Caco-2 (cell line): ENCODE data around the gene PACS2. TPM values are rescaled to one million over a fixed set of nuclear protein-coding genes. Genes with fewer than 3 reads are reported as not detected.

ENCODE experiments used
- BruUV-seq: library from RNA; stranded (reverse); fragments of 400-500 nt; replicated peaks from 2 replicates; lab custom pipeline; 2021; lab: Mats Ljungman, UMichigan
- CTCF ChIA-PET: fragments of 300-600 bp; sonication (Branson Sonifier 250); formaldehyde crosslinking; loops from one replicate; lab custom pipeline; 2022; ENCODE audit warnings: antibody characterized with exemption; lab: Charles Lee
- POLR2A ChIA-PET: fragments of 300-600 bp; sonication (Branson Sonifier 250); formaldehyde crosslinking; loops from one replicate; lab custom pipeline; 2022; ENCODE audit warnings: antibody characterized with exemption; lab: Charles Lee
- DNase-seq, 2 experiments: peaks; one replicate each; pipeline versions ENCODE4 v3.0.0 to v3.0.0-alpha.2; 2020 to 2022
- H3K27me3 ChIP-seq: replicated peaks from 2 replicates; pipeline ENCODE4 v1.6.0; 2011; ENCODE audit warnings: low read length; ENCODE audit not compliant: control insufficient read depth, insufficient read depth
- H3K36me3 ChIP-seq: 2 replicates; pipeline ENCODE4 v1.5.1; 2011; ENCODE audit warnings: low read length; ENCODE audit not compliant: control insufficient read depth, insufficient read depth
- H3K4me1 ChIP-seq: fragments of 250-450 bp; sonication (Bioruptor Pico); 2 replicates; pipeline ENCODE4 v1.5.1; 2020; ENCODE audit warnings: mild to moderate bottlenecking
- H3K4me3 ChIP-seq: 2 replicates; pipeline ENCODE4 v1.5.1; 2011; ENCODE audit warnings: low read depth, mild to moderate bottlenecking, control low read depth, low read length
- H3K9me3 ChIP-seq: fragments of 250-450 bp; sonication (Bioruptor Pico); 2 replicates; pipeline ENCODE4 v1.5.1; 2020; ENCODE audit warnings: mild to moderate bottlenecking, moderate library complexity
- H3K27ac Mint-ChIP-seq: one replicate; pipeline ENCODE4 v1.8.0; 2022; ENCODE audit warnings: mixed read lengths; ENCODE audit not compliant: unreplicated experiment
- H3K27me3 Mint-ChIP-seq: one replicate; pipeline ENCODE4 v1.8.0; 2022; ENCODE audit warnings: mixed read lengths; ENCODE audit not compliant: insufficient read depth, unreplicated experiment
- H3K36me3 Mint-ChIP-seq: one replicate; pipeline ENCODE4 v1.8.0; 2022; ENCODE audit warnings: mild to moderate bottlenecking, mixed read lengths; ENCODE audit not compliant: insufficient read depth, unreplicated experiment
- H3K4me1 Mint-ChIP-seq: one replicate; pipeline ENCODE4 v1.8.0; 2022; ENCODE audit warnings: low read depth, mixed read lengths; ENCODE audit not compliant: unreplicated experiment
- H3K4me3 Mint-ChIP-seq: one replicate; pipeline ENCODE4 v1.8.0; 2022; ENCODE audit warnings: mild to moderate bottlenecking, moderate library complexity, mixed read lengths; ENCODE audit not compliant: unreplicated experiment
- H3K9me3 Mint-ChIP-seq: one replicate; pipeline ENCODE4 v1.8.0; 2022; ENCODE audit warnings: mixed read lengths; ENCODE audit not compliant: unreplicated experiment
- CTCF ChIP-seq, 2 experiments: fragments of 200-600 bp in 1 of 2; IDR thresholded peaks; 1 replicate in 1 of 2; 2 replicates in 1 of 2; pipeline versions ENCODE4 v1.5.1 to v1.8.0; 2011 to 2022; ENCODE audit warnings: antibody characterized with exemption in 1 of 2, control low read depth in 1 of 2, inconsistent platforms in 1 of 2, low read depth in 1 of 2, low read length in 1 of 2, mild to moderate bottlenecking in 1 of 2, moderate library complexity in 1 of 2; ENCODE audit not compliant: insufficient read depth in 1 of 2, severe bottlenecking in 1 of 2, unreplicated experiment in 1 of 2
- intact Hi-C: fragments of 100-400 bp; cut with micrococcal nuclease; formaldehyde crosslinking; loops from one replicate; pipeline ENCODE4 v1.10.0; 2022; ENCODE audit not compliant: unreplicated experiment
- total RNA-seq: library from RNA; stranded (reverse); gene quantifications from 2 replicates; pipeline ENCODE4 v1.2.3, GENCODE V29; 2022

PACS2 gene
- total RNA-seq, 1 experiment from 2014 or later, result 58.1 TPM

GRCh38 chr14:105283028-105283427 is 31.5 kb upstream of the PACS2 start:
- Mint-ChIP-seq H3K27me3 (no peaks in the 10 kb centered on the region), H3K27ac (no peak overlapping the region), H3K36me3 (peaks cover 7% of the 10 kb centered on the region), H3K9me3 (no peaks in the 10 kb centered on the region), H3K4me1 (no peaks in the 10 kb centered on the region), H3K4me3 (no peak overlapping the region)
- no TSS peak for BruUV-seq
- intact Hi-C loops, result no loop called here
- H3K9me3 ChIP-seq, result no peaks in the 10 kb centered on the region
- no peak for TF ChIP-seq CTCF (IDR thresholded peaks at IDR 0.05; ENCODE audit: insufficient read depth in 1 of 2, low read depth in 1 of 2, low read length in 1 of 2, severe bottlenecking in 1 of 2, unreplicated experiment in 1 of 2)
- no peak for DNase-seq
- H3K27me3 ChIP-seq, result no peaks in the 10 kb centered on the region
- no peaks in the 10 kb centered on the region for H3K4me1 ChIP-seq
- ChIA-PET POLR2A (no interaction called here), CTCF (interaction anchor here (0.6 to 0.7 kb wide), 3 partner anchors 31 to 231 kb away, joined by 3 to 4 read pairs (median 3); no protein-coding TSS in a partner anchor)
- no peak overlapping the region for H3K4me3 ChIP-seq
- no peaks in the 10 kb centered on the region for H3K36me3 ChIP-seq

GRCh38 chr14:105283899-105284298 is 30.6 kb upstream of the PACS2 start:
- no peaks in the 10 kb centered on the region for H3K4me1 ChIP-seq
- H3K27ac Mint-ChIP-seq, result no peak overlapping the region

GRCh38 chr14:105285174-105285573 is 29.4 kb upstream of the PACS2 start:
- H3K27me3 ChIP-seq, result no peaks in the 10 kb centered on the region
- Mint-ChIP-seq H3K4me3 (no peak overlapping the region), H3K4me1 (no peaks in the 10 kb centered on the region), H3K36me3 (peaks cover 7% of the 10 kb centered on the region), H3K9me3 (no peaks in the 10 kb centered on the region), H3K27ac (no peak overlapping the region), H3K27me3 (no peaks in the 10 kb centered on the region)
- H3K9me3 ChIP-seq, result no peaks in the 10 kb centered on the region
- H3K4me1 ChIP-seq, result no peaks in the 10 kb centered on the region
- no peak overlapping the region for H3K4me3 ChIP-seq
- CTCF ChIA-PET, result no interaction called here
- TSS peak; percentile 15 for BruUV-seq
- DNase-seq, result no peak
- H3K36me3 ChIP-seq, result no peaks in the 10 kb centered on the region
- intact Hi-C loops, result no loop called here
- POLR2A ChIA-PET, result no interaction called here
- TF ChIP-seq CTCF (IDR thresholded peaks at IDR 0.05; ENCODE audit: insufficient read depth in 1 of 2, low read depth in 1 of 2, low read length in 1 of 2, severe bottlenecking in 1 of 2, unreplicated experiment in 1 of 2), result no peak

More at GRCh38 chr14:105283899-105284298, 30.6 kb upstream of the PACS2 start:
- Mint-ChIP-seq H3K4me3 (no peak overlapping the region), H3K27me3 (no peaks in the 10 kb centered on the region), H3K9me3 (no peaks in the 10 kb centered on the region), H3K36me3 (peaks cover 7% of the 10 kb centered on the region), H3K4me1 (no peaks in the 10 kb centered on the region)
- Histone ChIP-seq H3K4me3 (no peak overlapping the region), H3K36me3 (no peaks in the 10 kb centered on the region), H3K9me3 (no peaks in the 10 kb centered on the region), H3K27me3 (no peaks in the 10 kb centered on the region)
- intact Hi-C loops, result no loop called here
- POLR2A ChIA-PET, result no interaction called here
- TF ChIP-seq CTCF (IDR thresholded peaks at IDR 0.05; ENCODE audit: insufficient read depth in 1 of 2, low read depth in 1 of 2, low read length in 1 of 2, severe bottlenecking in 1 of 2, unreplicated experiment in 1 of 2), result no peak
- CTCF ChIA-PET, result interaction anchor here (0.6 kb wide), 1 partner anchor 32 kb away, joined by 4 read pairs; no protein-coding TSS in a partner anchor
- no TSS peak for BruUV-seq
- no peak for DNase-seq
